ENCODE measurements around the gene PALLD.

Gene PALLD

DNA sequence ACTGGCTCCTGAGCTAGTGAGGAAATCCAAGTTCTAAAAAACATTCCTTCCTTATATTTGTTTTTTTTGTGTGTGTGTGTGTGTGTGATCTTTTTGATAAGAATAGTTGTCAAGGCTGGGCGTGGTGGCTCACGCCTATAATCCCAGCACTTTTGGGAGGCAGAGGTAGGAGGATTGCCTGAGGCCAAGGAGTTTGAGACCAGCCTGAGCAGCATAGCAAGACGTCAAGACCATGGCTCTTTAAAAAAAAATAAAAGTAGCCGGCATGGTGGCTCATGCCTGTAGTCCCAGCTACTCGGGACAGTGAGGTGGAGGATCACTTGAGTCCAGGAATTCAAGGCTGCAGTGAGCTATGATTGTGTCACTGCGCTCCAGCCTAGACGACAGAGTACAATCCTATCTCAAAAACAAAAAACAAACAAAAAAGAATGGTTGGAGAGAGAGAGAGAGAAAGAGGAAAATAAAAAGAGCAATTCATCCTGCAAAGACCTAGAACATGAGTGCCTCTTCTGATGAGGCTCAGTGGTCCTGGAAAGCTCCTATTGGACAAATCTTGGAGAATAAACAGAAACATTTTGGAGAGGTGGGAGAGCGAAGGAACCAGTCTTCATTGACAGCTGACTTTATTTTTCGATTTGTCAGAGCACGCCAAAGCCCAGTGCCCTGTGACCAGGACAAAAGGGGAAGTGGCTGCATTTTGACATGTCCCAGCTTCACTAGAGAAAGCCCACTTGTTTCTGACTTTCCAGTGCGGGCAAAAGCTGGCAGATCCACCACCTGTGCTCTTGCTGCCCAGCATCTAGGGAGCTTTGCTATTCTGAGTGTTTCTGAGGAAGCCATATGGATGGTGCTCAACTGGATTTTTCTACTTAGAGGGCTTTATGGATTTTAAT lies 244.7 kb downstream of the PALLD start:
- in situ Hi-C loops (cut with HindIII; ENCODE audit: low sequenced_read_pairs): no loop called here

DNA sequence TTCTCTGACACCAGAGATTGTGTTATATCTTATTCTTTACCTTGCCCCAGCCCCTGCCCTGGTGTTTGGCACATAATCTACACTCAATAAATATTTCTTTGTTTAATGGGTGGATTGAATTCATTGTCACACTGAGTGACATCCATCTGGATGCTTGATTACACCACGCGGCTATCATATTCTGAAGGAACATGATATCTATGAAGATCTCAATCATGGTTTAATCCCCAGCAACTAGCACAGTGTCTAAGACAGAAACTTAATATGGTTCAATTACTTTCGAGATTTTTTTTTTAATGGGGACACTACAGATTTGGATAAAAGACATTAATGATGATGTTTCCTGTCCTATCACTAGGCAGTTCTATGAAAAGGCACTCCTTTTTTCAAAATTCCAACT lies 246.3 kb downstream of the PALLD start:
- in situ Hi-C loops (cut with HindIII; ENCODE audit: low sequenced_read_pairs): no loop called here

DNA sequence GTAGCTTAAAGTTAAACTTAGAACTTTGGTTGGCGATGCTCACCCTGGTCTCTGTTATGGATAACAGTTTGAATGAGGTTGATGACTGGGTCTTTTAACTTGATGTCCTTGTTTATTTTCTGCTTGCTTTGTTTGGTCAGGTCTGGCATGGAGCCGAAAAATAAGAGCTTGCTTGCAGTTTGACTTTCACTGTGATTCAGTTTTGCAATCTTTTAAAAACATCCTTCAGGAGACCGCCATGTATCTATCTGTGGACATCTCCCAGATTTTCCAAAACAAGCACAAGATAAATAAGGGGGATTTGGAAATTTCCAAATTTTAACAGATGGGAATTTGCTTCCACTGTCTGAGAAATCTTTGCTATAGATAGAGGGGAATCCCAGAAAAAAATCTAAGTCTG lies 246.7 kb downstream of the PALLD start:
- in situ Hi-C loops (cut with HindIII; ENCODE audit: low sequenced_read_pairs): no loop called here

DNA sequence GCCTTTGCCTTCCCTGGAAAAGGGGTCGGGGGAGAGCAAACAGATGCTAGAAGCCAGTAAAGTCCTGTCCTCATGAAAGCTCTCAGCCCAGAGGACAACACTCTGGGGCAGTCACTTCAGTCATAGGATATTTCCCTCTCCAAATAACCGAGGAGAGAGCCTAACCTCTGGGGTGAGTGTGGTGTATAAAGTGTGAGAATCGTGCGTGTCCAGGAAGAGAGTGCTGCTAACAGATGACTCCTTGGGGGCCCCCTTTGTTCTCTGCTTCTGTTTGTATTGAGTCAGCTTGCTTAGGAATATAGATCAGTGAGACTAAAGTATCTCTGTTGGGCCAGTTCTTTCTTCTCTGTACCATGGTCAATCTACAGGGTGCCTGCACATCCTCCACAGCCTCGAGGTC lies 247.2 kb downstream of the PALLD start:
- in situ Hi-C loops (cut with HindIII; ENCODE audit: low sequenced_read_pairs): no loop called here

DNA sequence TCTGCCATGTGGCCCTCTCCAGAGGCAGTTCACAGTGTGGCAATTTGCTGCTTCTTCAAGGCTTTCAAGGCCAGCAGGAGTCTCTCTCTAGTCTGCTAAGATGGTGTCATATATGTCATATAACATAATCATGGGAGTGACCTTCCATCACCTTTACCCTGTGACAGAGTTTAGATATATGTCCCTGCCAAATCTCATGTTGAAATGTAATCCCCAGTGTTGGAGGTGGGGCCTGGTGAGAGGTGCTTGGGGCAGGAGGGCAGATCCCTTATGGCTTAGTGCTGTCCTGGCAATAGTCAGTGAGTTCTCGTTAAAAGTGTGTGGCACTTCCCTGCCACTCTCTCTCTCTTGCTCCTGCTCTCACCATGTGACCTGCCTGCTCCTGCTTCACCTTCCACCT lies 252.0 kb downstream of the PALLD start:
- in situ Hi-C loops (cut with HindIII; ENCODE audit: low sequenced_read_pairs): no loop called here

DNA sequence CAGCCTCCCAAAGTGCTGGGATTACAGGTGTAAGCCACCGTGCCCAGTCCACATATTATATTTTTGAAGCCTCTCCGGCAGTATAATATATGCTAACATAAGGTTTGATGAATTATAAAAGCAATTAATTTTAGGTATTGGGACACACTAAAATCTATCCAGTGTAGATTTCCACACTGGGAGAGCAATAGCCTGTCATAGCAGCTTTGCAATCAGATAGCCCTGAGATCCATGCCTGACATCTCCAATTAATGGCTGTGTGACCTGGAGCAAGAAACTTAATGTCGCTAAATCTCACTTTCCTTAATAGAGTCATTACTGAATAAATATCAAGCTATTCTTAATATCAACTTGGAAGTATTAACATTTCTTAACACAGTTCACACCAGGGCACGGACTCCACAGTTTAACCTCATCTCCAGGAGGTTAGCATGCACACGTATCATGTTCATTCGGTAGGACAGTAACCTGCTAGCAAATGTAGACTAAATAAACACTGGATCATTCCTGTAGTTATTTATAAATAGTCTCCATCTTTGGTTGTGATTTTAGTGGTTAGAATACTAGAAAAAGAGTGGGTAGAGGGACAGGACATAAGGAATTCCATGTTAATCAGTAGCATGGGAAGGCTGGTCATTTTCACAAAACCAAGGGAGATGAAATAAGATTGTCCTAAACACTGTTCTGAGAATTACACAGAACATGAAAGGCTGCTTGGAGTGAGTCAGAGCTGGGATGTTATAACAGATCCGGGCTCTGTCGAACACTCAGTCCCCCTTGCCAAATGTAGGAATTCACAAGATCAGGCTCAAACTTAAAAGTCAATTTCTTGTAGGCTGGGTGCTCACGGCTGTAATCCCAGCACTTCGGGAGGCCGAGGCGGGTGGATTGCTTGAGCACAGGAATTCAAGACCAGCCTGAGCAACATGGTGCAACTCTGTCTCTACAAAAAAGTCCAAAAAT lies 254.7 kb downstream of the PALLD start:
- in situ Hi-C loops (cut with HindIII; ENCODE audit: low sequenced_read_pairs): no loop called here

DNA sequence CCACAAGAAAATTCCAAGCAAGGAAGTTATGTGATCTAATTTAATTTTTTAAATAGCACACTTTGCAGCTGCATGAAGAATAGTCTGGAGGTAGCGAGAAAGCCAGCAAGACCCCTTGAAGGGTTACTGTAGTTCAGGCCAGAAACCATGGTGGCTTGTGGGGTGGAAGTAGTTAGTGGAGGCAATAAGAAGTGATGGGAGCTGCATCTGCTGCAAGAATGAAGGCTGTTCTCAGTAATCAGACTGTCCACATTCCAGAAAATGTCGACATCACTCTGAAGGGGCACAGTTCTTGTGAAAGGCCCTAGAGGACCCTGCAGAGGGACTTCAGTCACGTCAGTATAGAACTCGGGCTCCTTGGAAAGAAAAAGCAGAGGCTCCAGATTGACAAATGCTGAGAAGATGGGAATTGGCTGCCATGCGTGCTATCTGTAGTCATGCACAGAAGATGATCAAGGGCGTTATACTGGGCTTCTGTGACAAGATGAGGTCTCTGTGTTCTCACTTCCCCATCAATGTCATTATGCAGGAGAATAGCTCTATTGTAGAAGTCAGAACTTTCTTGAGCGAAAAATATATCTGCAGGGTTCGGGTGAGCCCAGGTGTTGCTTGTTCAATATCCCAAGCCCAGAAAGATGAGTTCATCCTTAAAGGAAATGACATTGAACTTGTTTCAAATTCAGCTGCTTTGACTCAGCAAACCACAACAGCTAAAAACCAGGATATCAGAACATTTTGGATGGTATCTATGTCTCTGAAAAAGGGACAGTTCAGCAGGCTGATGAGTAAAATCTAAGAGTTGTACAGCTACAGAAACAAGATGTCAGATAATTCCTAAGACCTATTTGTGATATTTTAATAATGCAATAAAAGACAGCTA lies 259.0 kb downstream of the PALLD start:
- in situ Hi-C loops (cut with HindIII; ENCODE audit: low sequenced_read_pairs): no loop called here

DNA sequence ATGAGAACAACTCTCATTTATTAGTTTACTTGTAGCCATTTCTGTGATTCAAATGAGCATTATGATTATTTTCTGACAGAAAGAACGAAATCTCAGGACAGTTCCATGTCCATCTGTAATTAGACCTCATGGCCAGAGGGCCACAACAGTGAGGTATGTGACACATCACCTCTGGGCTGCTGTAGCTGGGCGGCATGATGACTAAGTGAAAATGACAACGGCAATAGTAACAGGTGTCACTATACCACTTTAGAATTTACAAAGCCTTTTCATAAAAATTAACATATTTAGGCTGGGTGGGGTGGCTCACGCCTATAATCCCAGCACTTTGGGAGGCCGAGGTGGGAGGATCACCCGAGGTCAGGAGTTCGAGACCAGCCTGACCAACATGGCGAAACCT lies 260.6 kb downstream of the PALLD start:
- in situ Hi-C loops (cut with HindIII; ENCODE audit: low sequenced_read_pairs): no loop called here

DNA sequence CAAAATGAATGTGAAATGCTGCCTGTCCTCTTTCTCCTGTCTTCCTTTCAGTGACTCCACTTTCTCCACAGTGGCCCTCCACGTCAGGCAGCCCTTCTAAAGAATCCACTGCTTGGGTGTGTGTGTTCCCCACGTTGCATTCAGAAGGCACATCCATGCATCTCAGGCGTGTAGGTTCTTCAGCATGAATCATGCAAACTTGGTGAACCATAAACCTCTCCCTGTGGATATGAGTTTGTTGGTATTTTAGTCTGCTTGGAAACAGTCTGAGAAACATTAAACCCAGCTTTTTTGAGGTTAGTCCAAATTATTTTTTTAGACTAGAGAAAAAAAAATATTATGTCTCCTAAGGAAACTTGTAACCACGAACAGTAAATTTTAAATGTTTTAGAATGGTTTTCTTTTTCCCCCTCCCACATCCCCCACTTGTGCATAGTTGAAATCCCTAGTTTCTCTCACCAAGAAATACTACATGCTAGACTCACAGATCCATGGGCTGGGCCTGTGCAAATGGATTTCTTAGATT lies 261.6 kb downstream of the PALLD start:
- in situ Hi-C loops (cut with HindIII; ENCODE audit: low sequenced_read_pairs): no loop called here

DNA sequence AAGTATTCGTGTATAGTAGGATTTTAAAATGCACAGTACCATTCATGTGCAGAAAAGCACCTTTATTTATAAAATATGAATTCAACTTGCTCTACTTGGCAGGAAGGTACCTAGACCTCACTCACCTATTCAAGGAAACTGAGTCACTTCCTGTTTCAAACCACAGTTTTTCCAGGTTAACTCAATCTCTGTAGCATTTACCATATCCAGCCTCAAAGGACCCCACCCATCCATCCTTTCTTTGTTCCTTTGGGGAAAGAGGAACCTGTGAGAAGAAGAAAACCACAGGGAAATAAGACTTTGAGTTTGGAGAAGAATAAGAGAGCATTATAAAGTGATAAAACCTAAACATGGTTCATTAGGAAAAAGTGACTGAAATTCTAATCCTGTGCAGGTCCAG lies 262.5 kb downstream of the PALLD start:
- in situ Hi-C loops (cut with HindIII; ENCODE audit: low sequenced_read_pairs): no loop called here

DNA sequence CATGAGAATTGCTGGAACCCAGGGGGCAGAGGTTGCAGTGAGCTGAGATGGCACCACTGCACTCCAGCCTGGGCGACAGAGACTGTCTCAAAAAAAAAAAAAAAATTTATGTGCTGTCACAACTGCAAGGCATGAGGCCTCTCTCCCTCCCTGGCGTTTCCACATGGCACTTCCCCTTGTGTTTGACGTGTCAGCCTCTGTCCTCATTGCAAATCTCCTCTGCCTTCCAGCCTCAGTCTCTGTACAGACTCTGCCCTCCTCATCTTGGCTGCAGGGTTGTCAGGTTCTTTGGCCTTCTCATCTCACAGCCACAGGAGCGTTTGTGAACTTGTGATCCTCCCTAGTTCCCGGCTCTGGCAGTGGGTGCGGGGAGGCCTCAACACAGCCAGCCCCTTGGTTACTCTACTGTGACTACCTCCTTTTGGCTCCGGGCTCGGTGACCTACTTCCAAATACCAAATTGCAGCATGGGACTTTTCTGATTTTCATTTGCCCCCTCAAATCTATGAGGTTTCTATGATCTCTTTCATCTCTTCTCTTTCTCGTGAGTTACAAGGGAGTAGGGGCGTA lies 263.2 kb downstream of the PALLD start:
- in situ Hi-C loops (cut with HindIII; ENCODE audit: low sequenced_read_pairs): no loop called here

DNA sequence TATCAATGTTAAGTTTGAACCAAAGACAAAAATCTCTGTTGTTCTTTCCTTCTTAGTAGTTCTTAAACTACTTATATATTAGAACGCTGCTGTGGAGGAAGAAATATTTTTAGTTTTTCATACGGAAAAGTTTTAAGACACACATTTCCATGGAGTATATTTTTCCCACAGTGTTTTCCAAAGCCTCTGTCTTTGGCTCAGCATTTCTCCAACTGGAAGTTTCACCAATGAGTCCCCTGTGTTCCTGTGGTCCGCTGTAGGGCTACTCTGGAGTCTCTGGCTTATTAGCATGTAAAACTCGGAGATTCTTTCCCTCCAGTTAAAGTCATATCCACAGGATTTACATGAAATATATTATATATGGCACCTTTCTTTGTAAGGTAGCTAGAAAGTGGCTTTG lies 264.2 kb downstream of the PALLD start:
- in situ Hi-C loops (cut with HindIII; ENCODE audit: low sequenced_read_pairs): no loop called here

DNA sequence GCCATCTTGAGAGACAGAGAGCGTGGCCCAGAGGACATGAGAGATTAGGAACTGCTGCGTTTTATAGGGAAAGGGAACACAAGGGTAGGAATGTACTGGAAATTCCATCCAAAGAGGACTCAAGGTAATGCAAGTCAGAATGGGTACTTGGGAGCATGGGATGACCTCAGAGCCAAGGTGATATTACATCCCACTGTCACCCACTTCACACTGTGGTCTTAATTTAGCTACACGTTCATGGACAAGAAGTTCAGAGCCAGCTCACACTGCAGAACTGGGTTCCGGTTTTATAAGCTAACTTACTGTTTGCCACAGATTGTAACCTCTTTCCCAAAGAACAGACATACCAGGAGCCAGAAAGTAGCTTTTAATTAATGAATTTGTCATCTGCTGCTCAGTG lies 268.5 kb downstream of the PALLD start:
- in situ Hi-C loops (cut with HindIII; ENCODE audit: low sequenced_read_pairs): no loop called here

DNA sequence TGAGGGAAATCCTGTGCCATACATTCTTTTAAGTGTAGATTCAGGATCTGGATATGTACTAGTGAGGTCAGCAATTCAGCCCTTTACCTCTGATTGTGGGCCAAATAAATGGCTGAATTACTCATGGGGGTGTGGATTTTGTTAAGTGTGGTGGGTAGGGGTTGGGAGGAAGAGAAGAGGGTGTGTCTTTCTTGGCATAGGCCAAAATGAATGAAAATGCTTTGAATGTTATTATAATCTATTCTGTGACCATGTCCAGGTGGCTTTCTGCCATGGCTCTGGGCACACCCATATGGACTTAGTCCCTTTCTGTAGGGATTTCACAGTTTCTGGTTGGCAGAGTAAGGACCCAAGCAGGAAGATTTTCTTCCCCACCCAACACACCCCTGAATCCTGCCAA lies 268.9 kb downstream of the PALLD start:
- in situ Hi-C loops (cut with HindIII; ENCODE audit: low sequenced_read_pairs): no loop called here

DNA sequence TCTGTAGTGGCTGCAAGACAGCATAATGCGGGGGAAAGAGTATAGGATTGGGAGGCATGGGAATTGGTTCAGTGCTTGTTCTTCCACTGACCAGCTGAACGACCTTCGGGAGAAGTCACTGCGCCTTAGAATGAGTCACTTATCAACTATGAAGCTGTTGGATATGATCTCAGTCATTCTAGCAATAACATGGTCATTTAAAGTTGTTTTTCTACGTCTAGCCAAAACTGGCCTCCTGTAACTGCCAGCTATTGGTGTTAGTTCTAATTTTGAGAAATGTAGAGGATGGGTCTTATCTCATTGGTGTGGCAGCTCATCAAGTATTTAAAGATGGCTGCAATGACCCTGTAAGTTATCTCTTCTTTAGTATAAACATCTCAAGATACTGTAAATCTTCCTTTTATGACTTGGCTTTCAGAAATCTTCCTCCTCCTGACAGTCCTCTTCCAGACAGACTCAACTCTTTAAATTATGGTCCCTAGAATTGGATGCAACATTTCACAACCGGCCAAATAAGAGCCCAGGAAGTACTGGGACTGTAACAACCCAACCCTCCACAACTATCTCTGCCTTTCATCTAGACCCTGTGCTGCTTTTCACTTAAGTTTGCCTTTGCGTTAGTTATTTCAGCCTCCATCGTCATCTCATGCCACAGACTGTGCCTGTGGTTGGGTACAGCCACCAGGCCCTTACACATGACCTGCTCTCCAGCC lies 269.9 kb downstream of the PALLD start:
- in situ Hi-C loops (cut with HindIII; ENCODE audit: low sequenced_read_pairs): no loop called here

DNA sequence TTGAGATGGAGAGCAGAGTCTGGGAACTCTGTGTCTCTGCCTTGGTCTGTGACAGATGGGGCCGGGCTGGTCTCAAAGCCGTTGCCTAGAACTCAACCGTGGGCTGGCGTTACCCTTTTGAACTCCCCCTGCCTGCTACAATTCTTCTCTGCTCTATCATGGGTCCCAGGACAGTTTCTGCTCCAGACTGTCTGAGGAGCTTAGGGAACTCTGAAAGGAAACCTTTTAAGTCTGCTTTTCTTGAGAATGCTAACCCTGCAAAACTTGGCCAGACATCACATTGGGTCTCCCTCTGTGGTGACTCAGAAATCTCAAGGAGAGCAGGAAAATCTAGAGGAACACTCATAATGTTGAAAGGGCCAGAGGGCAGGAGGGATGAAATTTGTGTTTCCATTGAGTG lies 272.6 kb downstream of the PALLD start:
- in situ Hi-C loops (cut with HindIII; ENCODE audit: low sequenced_read_pairs): no loop called here

DNA sequence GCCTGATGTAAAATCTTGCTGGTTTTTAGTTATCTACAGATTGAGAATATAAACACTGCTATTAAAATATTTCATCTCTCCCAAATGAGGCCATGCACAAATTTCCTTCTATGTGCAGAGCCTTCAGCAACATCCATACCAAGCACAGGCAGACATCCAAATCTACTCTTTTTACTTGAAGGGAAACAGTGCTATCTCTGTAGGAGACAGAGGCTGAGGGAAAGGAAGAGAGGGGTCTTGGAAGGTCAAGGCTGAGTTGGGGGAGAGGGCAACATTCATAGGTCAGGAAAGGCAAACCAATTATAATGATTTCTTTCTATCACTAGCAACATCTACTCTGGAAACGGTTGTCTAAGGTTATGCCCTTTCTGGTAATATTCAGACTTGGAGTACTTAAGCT lies 273.0 kb downstream of the PALLD start:
- in situ Hi-C loops (cut with HindIII; ENCODE audit: low sequenced_read_pairs): no loop called here

DNA sequence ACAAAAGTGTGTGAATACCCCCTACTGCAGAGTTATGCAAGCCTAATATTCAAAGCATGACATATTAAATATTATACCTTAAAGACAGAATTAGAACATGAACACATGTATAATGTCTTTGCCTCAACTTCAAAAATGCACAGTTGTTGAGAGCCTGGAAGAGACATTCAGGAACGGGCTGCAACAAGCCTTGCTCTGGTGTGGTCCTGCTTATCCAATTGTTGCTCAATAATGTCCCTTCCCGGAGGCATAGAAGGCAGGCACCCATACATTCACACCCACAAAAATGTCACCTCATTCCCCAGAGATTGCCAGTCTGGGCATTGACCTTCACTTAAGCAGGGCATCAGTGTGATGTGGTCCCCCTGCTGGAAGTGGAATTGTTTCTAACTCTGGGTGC lies 274.4 kb downstream of the PALLD start:
- in situ Hi-C loops (cut with HindIII; ENCODE audit: low sequenced_read_pairs): no loop called here

DNA sequence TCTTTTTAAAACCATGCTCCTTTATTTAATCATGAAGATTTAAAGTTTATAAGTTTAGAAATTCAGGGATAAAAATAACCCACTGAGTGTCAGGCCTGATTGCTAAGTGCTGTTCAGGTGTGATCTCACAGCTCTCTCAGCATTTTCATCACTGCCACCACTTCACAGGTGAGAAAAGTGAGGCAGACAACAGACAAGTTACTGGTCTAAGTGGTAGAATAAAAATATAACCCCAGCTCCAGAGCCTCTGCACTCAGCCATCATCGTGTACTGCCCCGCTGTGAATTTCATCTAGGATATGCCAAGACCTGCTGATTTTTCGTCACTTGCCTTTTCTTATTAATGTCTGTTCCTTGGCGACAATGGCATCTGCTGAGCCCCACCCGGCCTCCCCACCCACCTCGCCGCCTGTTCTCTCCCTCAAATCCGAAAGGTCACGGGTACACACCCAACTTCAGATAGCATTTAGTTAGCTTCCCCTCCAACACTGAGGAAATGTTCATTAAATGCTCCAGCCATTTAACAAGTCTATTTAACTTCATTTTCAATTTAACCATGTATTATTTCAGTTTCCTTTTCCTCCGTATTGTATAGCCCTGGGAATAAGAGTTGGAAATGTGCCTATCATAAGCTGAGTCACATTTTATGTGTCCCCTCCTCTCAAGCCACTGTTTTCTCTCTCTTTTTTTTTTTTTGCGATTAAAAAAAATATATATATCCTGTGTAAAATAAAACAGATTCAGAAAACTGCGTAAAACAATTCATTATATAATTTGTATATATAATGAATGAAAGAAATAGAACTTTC lies 276.7 kb downstream of the PALLD start:
- in situ Hi-C loops (cut with HindIII; ENCODE audit: low sequenced_read_pairs): no loop called here

Measured in DLD1 (cell line).